ENCODE data around the gene FERMT1.

FERMT1 gene

GRCh38 chr20:6057691-6058090 is 65.1 kb downstream of the FERMT1 start:
- TF ChIP-seq ARNTL (CRISPR knock-in tag; IDR thresholded peaks at IDR 0.05; ENCODE audit: borderline replicate concordance, low read depth), result no peak
- TF ChIP-seq, protein P1, sequence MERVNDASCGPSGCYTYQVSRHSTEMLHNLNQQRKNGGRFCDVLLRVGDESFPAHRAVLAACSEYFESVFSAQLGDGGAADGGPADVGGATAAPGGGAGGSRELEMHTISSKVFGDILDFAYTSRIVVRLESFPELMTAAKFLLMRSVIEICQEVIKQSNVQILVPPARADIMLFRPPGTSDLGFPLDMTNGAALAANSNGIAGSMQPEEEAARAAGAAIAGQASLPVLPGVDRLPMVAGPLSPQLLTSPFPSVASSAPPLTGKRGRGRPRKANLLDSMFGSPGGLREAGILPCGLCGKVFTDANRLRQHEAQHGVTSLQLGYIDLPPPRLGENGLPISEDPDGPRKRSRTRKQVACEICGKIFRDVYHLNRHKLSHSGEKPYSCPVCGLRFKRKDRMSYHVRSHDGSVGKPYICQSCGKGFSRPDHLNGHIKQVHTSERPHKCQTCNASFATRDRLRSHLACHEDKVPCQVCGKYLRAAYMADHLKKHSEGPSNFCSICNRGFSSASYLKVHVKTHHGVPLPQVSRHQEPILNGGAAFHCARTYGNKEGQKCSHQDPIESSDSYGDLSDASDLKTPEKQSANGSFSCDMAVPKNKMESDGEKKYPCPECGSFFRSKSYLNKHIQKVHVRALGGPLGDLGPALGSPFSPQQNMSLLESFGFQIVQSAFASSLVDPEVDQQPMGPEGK (CRISPR knock-in tag; IDR thresholded peaks at IDR 0.05; ENCODE audit: borderline replicate concordance), result no peak
- TF ChIP-seq RARB (CRISPR knock-in tag; IDR thresholded peaks at IDR 0.05), result no peak
- no peak for ATAC-seq

GRCh38 chr20:6057139-6057538 is 65.7 kb downstream of the FERMT1 start:
- TF ChIP-seq RARB (CRISPR knock-in tag; IDR thresholded peaks at IDR 0.05), result no peak
- TF ChIP-seq SNAI2 (CRISPR knock-in tag; IDR thresholded peaks at IDR 0.05), result no peak
- TF ChIP-seq ISL1 (CRISPR knock-in tag; IDR thresholded peaks at IDR 0.05), result no peak
- no peak for TF ChIP-seq TCF4 (CRISPR knock-in tag; IDR thresholded peaks at IDR 0.05; ENCODE audit: borderline replicate concordance)
- TF ChIP-seq BACH2 (CRISPR knock-in tag; IDR thresholded peaks at IDR 0.05; ENCODE audit: borderline replicate concordance), result no peak
- TF ChIP-seq, protein P2, sequence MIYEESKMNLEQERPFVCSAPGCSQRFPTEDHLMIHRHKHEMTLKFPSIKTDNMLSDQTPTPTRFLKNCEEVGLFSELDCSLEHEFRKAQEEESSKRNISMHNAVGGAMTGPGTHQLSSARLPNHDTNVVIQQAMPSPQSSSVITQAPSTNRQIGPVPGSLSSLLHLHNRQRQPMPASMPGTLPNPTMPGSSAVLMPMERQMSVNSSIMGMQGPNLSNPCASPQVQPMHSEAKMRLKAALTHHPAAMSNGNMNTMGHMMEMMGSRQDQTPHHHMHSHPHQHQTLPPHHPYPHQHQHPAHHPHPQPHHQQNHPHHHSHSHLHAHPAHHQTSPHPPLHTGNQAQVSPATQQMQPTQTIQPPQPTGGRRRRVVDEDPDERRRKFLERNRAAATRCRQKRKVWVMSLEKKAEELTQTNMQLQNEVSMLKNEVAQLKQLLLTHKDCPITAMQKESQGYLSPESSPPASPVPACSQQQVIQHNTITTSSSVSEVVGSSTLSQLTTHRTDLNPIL (CRISPR knock-in tag; IDR thresholded peaks at IDR 0.05; ENCODE audit: low read depth), result no peak
- no peak for TF ChIP-seq ZNF70 (CRISPR knock-in tag; IDR thresholded peaks at IDR 0.05)
- TF ChIP-seq OSR1 (CRISPR knock-in tag; IDR thresholded peaks at IDR 0.05), result no peak
- no peak for TF ChIP-seq PPARA (CRISPR knock-in tag; IDR thresholded peaks at IDR 0.05; ENCODE audit: borderline replicate concordance)
- TF ChIP-seq, protein P3, sequence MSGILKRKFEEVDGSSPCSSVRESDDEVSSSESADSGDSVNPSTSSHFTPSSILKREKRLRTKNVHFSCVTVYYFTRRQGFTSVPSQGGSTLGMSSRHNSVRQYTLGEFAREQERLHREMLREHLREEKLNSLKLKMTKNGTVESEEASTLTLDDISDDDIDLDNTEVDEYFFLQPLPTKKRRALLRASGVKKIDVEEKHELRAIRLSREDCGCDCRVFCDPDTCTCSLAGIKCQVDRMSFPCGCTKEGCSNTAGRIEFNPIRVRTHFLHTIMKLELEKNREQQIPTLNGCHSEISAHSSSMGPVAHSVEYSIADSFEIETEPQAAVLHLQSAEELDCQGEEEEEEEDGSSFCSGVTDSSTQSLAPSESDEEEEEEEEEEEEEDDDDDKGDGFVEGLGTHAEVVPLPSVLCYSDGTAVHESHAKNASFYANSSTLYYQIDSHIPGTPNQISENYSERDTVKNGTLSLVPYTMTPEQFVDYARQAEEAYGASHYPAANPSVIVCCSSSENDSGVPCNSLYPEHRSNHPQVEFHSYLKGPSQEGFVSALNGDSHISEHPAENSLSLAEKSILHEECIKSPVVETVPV (CRISPR knock-in tag; IDR thresholded peaks at IDR 0.05), result no peak
- TF ChIP-seq ZC3H10 (CRISPR knock-in tag; IDR thresholded peaks at IDR 0.05), result no peak
- TF ChIP-seq TOX (CRISPR knock-in tag; IDR thresholded peaks at IDR 0.05; ENCODE audit: borderline replicate concordance), result no peak
- no peak for TF ChIP-seq ZNF8 (CRISPR knock-in tag; IDR thresholded peaks at IDR 0.05)
- no peak for TF ChIP-seq ZFP3 (CRISPR knock-in tag; IDR thresholded peaks at IDR 0.05)
- no peak for TF ChIP-seq ESRRG (CRISPR knock-in tag; IDR thresholded peaks at IDR 0.05)
- no peak for TF ChIP-seq GLIS3 (CRISPR knock-in tag; IDR thresholded peaks at IDR 0.05)
- TF ChIP-seq CSDC2 (CRISPR knock-in tag; IDR thresholded peaks at IDR 0.05), result no peak
- ATAC-seq, result no peak

DNA sequence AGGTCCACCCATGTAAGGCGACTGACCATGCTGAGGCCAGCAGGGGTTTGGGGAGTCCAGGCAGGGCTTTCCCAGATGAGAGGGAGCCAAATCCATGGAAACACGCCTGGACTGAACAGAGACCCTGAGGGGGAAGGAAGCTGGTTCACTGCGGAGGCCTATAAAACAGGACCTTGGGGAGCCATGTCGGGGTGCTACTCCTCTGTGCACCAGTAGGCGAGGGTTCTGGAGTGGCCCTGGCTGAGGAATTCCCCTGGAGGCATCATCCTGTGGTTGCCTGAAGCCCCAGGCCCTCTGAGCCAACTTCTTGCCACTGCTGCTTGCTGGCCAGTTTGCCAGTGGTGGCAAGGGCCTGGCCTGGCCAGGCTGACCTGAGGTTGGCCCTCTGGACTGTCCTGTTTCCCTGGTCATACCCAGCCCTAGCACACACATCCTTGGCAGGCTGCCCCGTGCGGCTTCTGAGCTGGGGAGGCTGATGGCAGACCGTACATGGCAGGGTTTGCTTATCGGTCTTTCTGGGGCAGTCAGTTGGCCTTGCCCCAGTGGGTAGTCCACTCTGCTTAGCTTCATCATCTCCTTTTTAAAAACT is 66.8 kb downstream of the FERMT1 start:
- ATAC-seq, result no peak
- TF ChIP-seq, protein P3 (CRISPR knock-in tag; IDR thresholded peaks at IDR 0.05), result no peak
- TF ChIP-seq TCF4 (CRISPR knock-in tag; IDR thresholded peaks at IDR 0.05; ENCODE audit: borderline replicate concordance), result no peak
- TF ChIP-seq, protein P4, sequence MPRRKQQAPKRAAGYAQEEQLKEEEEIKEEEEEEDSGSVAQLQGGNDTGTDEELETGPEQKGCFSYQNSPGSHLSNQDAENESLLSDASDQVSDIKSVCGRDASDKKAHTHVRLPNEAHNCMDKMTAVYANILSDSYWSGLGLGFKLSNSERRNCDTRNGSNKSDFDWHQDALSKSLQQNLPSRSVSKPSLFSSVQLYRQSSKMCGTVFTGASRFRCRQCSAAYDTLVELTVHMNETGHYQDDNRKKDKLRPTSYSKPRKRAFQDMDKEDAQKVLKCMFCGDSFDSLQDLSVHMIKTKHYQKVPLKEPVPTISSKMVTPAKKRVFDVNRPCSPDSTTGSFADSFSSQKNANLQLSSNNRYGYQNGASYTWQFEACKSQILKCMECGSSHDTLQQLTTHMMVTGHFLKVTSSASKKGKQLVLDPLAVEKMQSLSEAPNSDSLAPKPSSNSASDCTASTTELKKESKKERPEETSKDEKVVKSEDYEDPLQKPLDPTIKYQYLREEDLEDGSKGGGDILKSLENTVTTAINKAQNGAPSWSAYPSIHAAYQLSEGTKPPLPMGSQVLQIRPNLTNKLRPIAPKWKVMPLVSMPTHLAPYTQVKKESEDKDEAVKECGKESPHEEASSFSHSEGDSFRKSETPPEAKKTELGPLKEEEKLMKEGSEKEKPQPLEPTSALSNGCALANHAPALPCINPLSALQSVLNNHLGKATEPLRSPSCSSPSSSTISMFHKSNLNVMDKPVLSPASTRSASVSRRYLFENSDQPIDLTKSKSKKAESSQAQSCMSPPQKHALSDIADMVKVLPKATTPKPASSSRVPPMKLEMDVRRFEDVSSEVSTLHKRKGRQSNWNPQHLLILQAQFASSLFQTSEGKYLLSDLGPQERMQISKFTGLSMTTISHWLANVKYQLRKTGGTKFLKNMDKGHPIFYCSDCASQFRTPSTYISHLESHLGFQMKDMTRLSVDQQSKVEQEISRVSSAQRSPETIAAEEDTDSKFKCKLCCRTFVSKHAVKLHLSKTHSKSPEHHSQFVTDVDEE (CRISPR knock-in tag; IDR thresholded peaks at IDR 0.05), result no peak
- no peak for TF ChIP-seq ESRRG (CRISPR knock-in tag; IDR thresholded peaks at IDR 0.05)
- no peak for TF ChIP-seq ZNF8 (CRISPR knock-in tag; IDR thresholded peaks at IDR 0.05)
- no peak for TF ChIP-seq CSDC2 (CRISPR knock-in tag; IDR thresholded peaks at IDR 0.05)
- no peak for TF ChIP-seq GLIS3 (CRISPR knock-in tag; IDR thresholded peaks at IDR 0.05)
- TF ChIP-seq BACH2 (CRISPR knock-in tag; IDR thresholded peaks at IDR 0.05; ENCODE audit: borderline replicate concordance), result no peak
- TF ChIP-seq ISL1 (CRISPR knock-in tag; IDR thresholded peaks at IDR 0.05), result no peak
- no peak for TF ChIP-seq PPARA (CRISPR knock-in tag; IDR thresholded peaks at IDR 0.05; ENCODE audit: borderline replicate concordance)
- no peak for TF ChIP-seq ARNTL (CRISPR knock-in tag; IDR thresholded peaks at IDR 0.05; ENCODE audit: borderline replicate concordance, low read depth)
- TF ChIP-seq POU6F1 (CRISPR knock-in tag; IDR thresholded peaks at IDR 0.05; ENCODE audit: borderline replicate concordance, low read depth), result no peak
- TF ChIP-seq ZFP3 (CRISPR knock-in tag; IDR thresholded peaks at IDR 0.05), result no peak
- TF ChIP-seq, protein P1 (CRISPR knock-in tag; IDR thresholded peaks at IDR 0.05; ENCODE audit: borderline replicate concordance), result no peak
- TF ChIP-seq RARB (CRISPR knock-in tag; IDR thresholded peaks at IDR 0.05), result no peak
- TF ChIP-seq, protein P2 (CRISPR knock-in tag; IDR thresholded peaks at IDR 0.05; ENCODE audit: low read depth), result no peak
- TF ChIP-seq SNAI2 (CRISPR knock-in tag; IDR thresholded peaks at IDR 0.05), result no peak

Data from SK-N-SH treated with all-trans-retinoic acid at 6 μM for 48 hours (cell line).